GM18526 (cell line): ENCODE measurements around the gene RLF.

ENCODE experiments used
- POLR2A ChIP-seq: IDR thresholded peaks from 3 replicates; pipeline ENCODE4 v1.6.1; 2011; ENCODE audit not compliant: insufficient read length; ENCODE audit errors: extremely low read depth

RLF gene

GRCh38 chr1:40251456-40251855 lies 90.3 kb downstream of the RLF start:
- no peak for TF ChIP-seq POLR2A

GRCh38 chr1:40252601-40253000 lies 91.4 kb downstream of the RLF start:
- TF ChIP-seq POLR2A: no peak

DNA sequence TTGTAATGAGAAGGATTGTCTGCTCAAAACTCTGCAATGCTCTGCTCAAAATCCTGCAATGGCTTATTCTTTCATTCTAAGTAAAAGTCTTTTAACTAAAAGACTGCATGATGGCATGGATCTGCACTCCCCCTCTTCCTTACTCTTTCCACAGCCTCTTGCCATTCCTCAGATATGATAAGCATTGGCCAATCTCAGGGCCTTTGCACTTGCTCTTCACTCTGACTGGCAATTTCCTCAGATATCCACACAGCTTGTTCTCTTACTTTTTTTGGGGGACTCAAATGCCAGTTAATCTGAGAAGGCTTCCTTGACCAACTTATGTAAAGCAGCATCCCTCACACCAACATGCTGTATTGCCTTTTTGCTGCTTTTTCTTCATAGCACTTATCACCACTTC lies 94.0 kb downstream of the RLF start:
- TF ChIP-seq POLR2A: no peak

DNA sequence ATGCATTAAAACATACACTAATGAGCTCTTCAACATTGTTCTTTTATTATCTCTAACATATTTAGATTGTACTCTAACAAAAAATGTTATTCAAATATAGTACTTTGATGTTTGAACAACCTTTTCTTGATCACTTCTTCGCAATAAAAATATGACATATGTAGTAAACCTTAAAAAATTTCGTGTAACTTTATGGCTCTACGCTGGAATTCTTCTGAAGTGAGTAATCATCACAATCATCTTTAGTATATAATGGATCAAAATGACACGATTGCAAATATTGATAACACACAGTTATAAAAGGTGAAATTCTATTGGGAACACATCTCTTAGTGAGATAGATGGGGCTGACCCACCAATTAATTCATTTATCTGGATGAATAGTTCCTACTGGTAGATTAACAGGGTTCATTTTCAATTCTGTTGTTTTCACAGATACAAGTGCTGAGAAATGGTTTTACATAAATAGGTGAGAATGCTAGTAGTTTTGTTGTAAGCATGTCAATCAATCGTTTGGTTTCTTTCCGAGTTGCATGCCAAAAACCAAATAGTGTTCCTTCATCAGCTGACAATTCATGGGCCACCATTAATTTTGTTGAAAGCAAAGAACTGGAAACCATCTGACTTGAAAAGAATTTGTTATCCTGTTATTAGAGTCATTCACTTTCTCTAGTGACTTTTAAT lies 95.4 kb downstream of the RLF start:
- TF ChIP-seq POLR2A: no peak

GRCh38 chr1:40257313-40257687 lies 96.1 kb downstream of the RLF start:
- TF ChIP-seq POLR2A: no peak

GRCh38 chr1:40257688-40258444 lies 96.7 kb downstream of the RLF start, which contains the start of gene ZMPSTE24:
TSS of gene ZMPSTE24 (plus strand) at chr1:40258236. CDS start at chr1:40258272, 36 bp downstream.
- peak; percentile 71 for TF ChIP-seq POLR2A

GRCh38 chr1:40258445-40258769 lies 97.2 kb downstream of the RLF start:
- TF ChIP-seq POLR2A: no peak

- no peak for TF ChIP-seq POLR2A
Measured at GRCh38 chr1:40264354-40264781, 103.2 kb downstream of the RLF start.

GRCh38 chr1:40265298-40265697 lies 104.1 kb downstream of the RLF start:
- TF ChIP-seq POLR2A: no peak

DNA sequence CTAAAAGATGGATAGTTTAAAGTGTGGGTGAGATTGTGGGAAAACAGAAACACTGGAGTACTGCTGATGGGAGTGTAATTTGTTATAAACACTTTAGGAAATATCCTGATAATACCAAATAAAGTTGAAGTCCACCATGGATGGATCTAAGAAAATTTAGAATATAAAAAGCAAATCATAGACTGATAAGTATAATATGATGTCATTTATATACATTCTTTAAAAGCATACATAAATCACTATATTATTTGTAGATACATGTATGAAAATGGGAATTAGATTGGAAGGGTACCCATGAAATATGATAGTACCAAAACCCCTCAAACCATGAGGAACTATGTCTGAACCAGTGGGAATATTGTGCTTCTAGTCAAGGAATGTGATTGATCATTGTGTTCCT lies 104.7 kb downstream of the RLF start:
- TF ChIP-seq POLR2A: no peak

DNA sequence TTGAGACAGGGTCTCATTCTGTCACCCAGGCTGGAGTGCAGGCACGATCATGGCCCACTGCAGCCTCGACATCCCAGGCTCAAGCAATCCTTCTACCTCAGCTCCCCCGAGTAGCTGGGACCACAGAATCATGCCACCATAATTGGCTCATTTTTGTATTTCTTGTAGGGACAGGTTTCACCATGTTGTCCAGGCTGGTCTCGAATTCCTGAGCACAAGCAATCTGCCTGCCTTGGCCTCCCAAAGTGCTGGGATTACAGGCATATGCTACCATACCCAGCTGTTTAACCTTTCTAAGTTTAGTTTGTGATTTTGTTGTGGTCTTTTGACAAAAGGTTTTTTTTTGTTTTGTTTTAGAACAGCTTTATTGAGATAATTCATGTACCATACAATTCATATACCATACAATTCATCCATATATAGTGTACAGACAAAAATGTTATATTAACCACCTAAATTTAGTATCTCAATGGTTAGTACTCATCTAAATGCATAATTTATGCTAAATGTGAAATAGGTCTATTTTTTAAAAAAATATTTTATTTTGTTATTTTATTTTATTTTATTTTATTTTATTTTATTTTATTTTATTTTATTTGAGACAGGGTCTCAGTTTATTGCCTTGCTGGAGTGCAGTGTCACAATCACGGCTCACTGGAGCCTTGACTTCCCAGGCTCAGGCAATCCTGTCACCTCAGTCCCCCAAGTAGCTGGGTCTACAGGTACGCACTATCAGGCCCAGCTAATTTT lies 105.8 kb downstream of the RLF start:
- no peak for TF ChIP-seq POLR2A

DNA sequence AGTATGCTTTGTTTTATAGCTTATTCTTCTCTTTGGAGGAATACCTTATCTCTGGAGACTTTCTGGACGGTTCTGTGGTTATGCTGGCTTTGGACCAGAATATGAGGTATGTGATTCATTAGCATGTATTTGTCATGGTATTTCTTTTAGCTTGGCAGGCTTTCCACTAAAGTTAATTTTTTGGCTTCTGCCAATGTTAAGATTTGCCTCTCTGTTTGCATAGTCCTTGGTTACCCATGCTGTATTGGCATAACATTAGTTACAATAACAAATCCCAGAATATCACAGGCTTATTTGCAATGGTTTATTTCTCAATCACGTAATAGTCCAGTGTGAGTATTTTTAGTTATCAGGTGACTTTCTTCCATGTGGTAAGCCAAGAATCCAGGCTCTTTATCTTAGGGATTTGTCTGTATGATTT lies 106.6 kb downstream of the RLF start:
- TF ChIP-seq POLR2A: no peak

GRCh38 chr1:40268211-40268610 lies 107.0 kb downstream of the RLF start:
- no peak for TF ChIP-seq POLR2A

DNA sequence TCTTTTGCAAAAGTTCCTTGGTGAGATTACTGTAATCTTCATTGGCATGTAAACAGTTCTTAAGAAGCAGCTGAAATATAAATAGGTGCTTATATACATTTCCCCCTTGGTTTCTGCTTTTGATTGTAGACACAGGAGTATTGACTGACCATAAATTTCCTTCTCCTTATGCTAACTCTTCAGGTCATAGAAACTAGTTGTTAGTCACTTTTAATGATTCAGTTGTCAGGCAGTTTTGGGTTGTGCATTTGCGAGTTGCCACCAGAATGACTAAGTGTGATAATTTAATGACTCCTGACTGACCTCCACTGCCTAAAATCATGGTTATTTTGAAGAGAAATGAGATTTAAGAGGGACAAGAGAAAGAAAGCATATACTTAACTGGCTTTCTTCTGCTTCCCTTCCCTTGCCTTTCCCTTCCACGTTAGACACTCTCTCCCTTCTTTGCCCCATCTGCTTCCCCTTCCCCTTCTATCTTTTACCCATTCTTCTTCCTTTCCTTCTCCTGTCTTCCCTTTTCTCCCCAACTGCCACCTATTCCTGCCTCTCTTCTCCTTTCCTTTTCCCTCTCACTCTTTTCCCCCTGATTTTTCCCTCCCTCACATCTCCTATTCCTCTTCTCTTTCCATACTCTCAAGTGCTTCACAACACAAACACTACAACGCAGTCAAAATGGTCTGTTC lies 109.1 kb downstream of the RLF start:
- no peak for TF ChIP-seq POLR2A

GRCh38 chr1:40272653-40273213 lies 111.5 kb downstream of the RLF start:
- no peak for TF ChIP-seq POLR2A

DNA sequence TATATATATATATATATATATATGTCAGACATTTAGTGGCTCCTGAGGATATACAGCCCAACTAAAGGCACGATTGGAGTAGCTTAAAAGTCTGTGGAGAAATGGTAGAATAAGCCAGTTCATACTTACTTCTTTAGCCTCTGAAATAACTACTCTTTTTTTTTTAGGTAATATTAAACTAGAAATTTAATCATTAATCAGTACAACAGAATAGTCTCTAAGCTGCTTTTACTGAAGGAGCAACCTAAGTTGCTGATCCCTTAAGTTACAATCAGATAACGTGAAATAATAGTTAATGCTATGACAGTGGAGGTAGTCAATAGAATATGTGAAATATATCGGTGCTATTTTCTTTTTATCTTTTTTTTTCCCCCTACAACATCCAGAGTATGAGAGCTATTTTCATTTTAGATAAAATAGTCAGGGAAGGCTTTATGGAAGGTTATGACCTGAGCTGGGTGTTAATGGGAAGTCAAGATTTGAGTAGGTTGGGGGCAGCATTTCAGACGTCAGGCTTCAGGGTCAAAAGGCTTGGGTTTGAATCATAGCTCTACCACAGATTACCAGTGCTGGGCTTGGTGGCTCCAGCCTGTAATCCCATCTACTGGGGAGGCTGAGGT lies 112.5 kb downstream of the RLF start:
- TF ChIP-seq POLR2A: no peak
